ENCODE measurements around the gene STAB2. TPM values are rescaled to one million over a fixed set of nuclear protein-coding genes. Genes with fewer than 3 reads are reported as not detected.

STAB2 gene
- total RNA-seq, 1 experiment from 2014 or later = not detected

DNA sequence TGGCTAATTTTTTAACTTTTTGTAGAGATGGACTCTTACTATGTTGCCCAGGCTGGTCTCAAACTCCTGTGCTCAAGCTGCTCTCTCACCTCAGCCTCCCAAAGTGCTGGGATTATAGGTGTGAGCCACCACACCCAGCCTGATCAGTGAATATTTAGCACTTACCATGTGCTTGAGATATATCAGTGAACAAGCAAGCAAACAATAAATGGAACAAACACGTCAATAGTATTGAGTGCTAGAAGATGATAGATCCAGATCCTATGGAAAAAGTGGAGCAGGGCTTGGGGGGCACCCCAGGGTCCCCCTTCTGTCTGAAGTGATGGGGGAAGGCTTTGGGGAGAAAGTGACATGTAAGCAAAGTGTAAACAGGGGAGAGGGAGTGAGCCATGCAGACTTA lies 170.2 kb downstream of the STAB2 start:
- Histone ChIP-seq H4K20me1 (ENCODE audit: insufficient read depth) (no peaks in the 10 kb centered on the region), H3K4me2 (ENCODE audit: low read length) (no peak overlapping the region), H3K9ac (ENCODE audit: low read length) (no peak overlapping the region), H3K9me2 (ENCODE audit: insufficient read depth) (no peaks in the 10 kb centered on the region), H3K79me2 (ENCODE audit: insufficient read depth, low read length) (no peaks in the 10 kb centered on the region), H3K4me3 (replicated peaks in 1 of 2; ENCODE audit: low read depth in 1 of 2, low read length in 2 of 2) (no peak overlapping the region), H3K27me3 (ENCODE audit: insufficient read depth, low read length) (no peaks in the 10 kb centered on the region), H3K4me1 (ENCODE audit: control insufficient read depth in 1 of 2, insufficient read depth in 2 of 2, low read length in 2 of 2) (no peaks in the 10 kb centered on the region), H3K9me3 (ENCODE audit: control insufficient read depth in 1 of 2, insufficient read depth in 1 of 2, low read depth in 1 of 2, low read length in 2 of 2) (no peaks in the 10 kb centered on the region), H3K27ac (ENCODE audit: low read depth, low read length) (no peak overlapping the region), H3K36me3 (ENCODE audit: control insufficient read depth in 1 of 2, insufficient read depth in 2 of 2, low read length in 2 of 2) (no peaks in the 10 kb centered on the region), H2AFZ (ENCODE audit: low read depth, low read length, poor library complexity, severe bottlenecking) (no peak overlapping the region)
- DNase-seq (ENCODE audit: low read depth, low spot score) (no peak), ATAC-seq (no peak)
- TF ChIP-seq, protein P1, sequence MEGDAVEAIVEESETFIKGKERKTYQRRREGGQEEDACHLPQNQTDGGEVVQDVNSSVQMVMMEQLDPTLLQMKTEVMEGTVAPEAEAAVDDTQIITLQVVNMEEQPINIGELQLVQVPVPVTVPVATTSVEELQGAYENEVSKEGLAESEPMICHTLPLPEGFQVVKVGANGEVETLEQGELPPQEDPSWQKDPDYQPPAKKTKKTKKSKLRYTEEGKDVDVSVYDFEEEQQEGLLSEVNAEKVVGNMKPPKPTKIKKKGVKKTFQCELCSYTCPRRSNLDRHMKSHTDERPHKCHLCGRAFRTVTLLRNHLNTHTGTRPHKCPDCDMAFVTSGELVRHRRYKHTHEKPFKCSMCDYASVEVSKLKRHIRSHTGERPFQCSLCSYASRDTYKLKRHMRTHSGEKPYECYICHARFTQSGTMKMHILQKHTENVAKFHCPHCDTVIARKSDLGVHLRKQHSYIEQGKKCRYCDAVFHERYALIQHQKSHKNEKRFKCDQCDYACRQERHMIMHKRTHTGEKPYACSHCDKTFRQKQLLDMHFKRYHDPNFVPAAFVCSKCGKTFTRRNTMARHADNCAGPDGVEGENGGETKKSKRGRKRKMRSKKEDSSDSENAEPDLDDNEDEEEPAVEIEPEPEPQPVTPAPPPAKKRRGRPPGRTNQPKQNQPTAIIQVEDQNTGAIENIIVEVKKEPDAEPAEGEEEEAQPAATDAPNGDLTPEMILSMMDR (IDR thresholded peaks at IDR 0.05 in 2 of 3, conservative IDR thresholded peaks at IDR 0.05 in 1 of 3; ENCODE audit: borderline replicate concordance in 1 of 3, insufficient read depth in 1 of 3, low read depth in 2 of 3, low read length in 2 of 3) = no peak
- TF ChIP-seq ZFX (IDR thresholded peaks at IDR 0.05) (no peak), TCF7L2 (IDR thresholded peaks at IDR 0.05; ENCODE audit: borderline replicate concordance, extremely low read depth, insufficient read depth, insufficient read length) (no peak)
- ChIA-PET POLR2A (no interaction called here), RAD21 (ENCODE audit: low non-redundant PET in 1 of 2, low total read pairs in 2 of 2, uncharacterized antibody in 2 of 2, unreplicated experiment in 2 of 2) (no interaction called here), CTCF (no interaction called here)
- intact Hi-C loops (cut with micrococcal nuclease) = no loop called here
- no TSS peak for BruUV-seq (replicated peaks)

DNA sequence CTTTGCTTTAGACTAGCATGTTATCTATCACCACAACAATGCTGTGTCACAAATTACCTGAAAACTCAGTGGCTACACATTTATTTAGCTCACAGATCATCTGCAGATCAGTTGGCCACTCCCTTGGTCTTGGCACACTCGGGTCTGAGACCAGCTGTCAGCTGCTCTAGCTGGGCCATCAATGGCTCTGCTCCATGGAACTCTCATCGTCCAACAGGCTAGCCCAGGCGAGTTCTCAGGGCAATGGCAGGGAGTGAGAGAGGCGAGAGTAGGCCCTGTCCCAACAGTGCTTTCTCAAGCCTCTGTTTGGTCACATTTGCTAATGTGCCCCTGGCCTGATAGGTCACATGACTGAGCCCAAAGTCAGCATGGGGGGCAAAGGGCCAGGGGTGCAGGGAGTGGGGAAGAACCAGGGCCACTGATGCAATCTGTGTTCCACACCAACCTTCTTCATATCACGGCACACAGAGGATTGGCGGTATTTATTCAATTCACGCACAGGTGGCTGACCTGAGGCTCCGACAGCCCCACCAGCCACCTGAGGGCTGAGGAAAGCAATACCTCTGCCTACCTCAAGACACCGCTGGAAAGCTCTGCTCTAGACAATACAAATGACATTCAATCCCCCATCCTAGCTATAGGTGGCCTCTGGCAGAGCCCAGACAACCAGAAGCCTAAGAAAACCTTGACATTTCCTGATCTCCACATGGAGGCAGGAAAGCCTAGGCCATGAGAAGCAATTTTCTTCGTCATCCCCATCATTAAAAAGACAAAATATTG lies 171.4 kb downstream of the STAB2 start:
- Histone ChIP-seq H3K27ac (ENCODE audit: low read depth, low read length) (no peak overlapping the region), H3K4me1 (ENCODE audit: control insufficient read depth in 1 of 2, insufficient read depth in 2 of 2, low read length in 2 of 2) (no peaks in the 10 kb centered on the region), H3K79me2 (ENCODE audit: insufficient read depth, low read length) (no peaks in the 10 kb centered on the region), H3K4me3 (replicated peaks in 1 of 2; ENCODE audit: low read depth in 1 of 2, low read length in 2 of 2) (no peak overlapping the region), H3K4me2 (ENCODE audit: low read length) (no peak overlapping the region), H3K36me3 (ENCODE audit: control insufficient read depth in 1 of 2, insufficient read depth in 2 of 2, low read length in 2 of 2) (no peaks in the 10 kb centered on the region), H4K20me1 (ENCODE audit: insufficient read depth) (no peaks in the 10 kb centered on the region), H3K27me3 (ENCODE audit: insufficient read depth, low read length) (no peaks in the 10 kb centered on the region), H3K9me2 (ENCODE audit: insufficient read depth) (no peaks in the 10 kb centered on the region), H3K9me3 (ENCODE audit: control insufficient read depth in 1 of 2, insufficient read depth in 1 of 2, low read depth in 1 of 2, low read length in 2 of 2) (no peaks in the 10 kb centered on the region), H3K9ac (ENCODE audit: low read length) (no peak overlapping the region), H2AFZ (ENCODE audit: low read depth, low read length, poor library complexity, severe bottlenecking) (no peak overlapping the region)
- RAD21 ChIA-PET (ENCODE audit: low non-redundant PET in 1 of 2, low total read pairs in 2 of 2, uncharacterized antibody in 2 of 2, unreplicated experiment in 2 of 2) = no interaction called here
- no peak for DNase-seq (ENCODE audit: low read depth, low spot score)
- POLR2A ChIA-PET = no interaction called here
- TF ChIP-seq SP1 (IDR thresholded peaks at IDR 0.05; ENCODE audit: low read depth) = no peak
- TF ChIP-seq, protein P1 (IDR thresholded peaks at IDR 0.05 in 2 of 3, conservative IDR thresholded peaks at IDR 0.05 in 1 of 3; ENCODE audit: borderline replicate concordance in 1 of 3, insufficient read depth in 1 of 3, low read depth in 2 of 3, low read length in 2 of 3) = no peak
- TF ChIP-seq ZNF274 (IDR thresholded peaks at IDR 0.05; ENCODE audit: low read depth, low read length) = no peak
- no peak for TF ChIP-seq SRF (IDR thresholded peaks at IDR 0.05; ENCODE audit: low read depth)
- TF ChIP-seq POLR2AphosphoS5 (IDR thresholded peaks at IDR 0.05; ENCODE audit: low read depth, low read length) = no peak
- ATAC-seq = no peak
- CTCF ChIA-PET = no interaction called here
- intact Hi-C loops (cut with micrococcal nuclease) = no loop called here
- BruUV-seq (replicated peaks) = no TSS peak
